GM12892 (cell line): ENCODE measurements around the gene RASL10A.

ENCODE experiments used
- POLR2A ChIP-seq: IDR thresholded peaks from 2 replicates; pipeline ENCODE4 v1.6.1; 2011; ENCODE audit warnings: low read depth, low read length, control low read depth
- TAF1 ChIP-seq: IDR thresholded peaks from 2 replicates; pipeline ENCODE4 v1.6.1; 2011; ENCODE audit warnings: low read depth, mild to moderate bottlenecking, control low read depth, low read length, borderline replicate concordance

GRCh38 chr22:29269230-29269604, 46.3 kb downstream of the RASL10A start:
- TF ChIP-seq POLR2A (no peak), TAF1 (no peak)
